Upper lobe of left lung (tissue), 6 donors: Measurements from ENCODE around the gene SEPTIN2. TPM values are rescaled to one million over a fixed set of nuclear protein-coding genes. Genes with fewer than 3 reads are reported as not detected.

ENCODE experiments used
- ATAC-seq, 2 donors: fragments of 200-7000 bp; cut with Tn5 transposase; one replicate each; pipeline ENCODE4 v1.9.1; 2022; ENCODE audit warnings: mild to moderate bottlenecking in 2 of 2, moderate library complexity in 2 of 2; ENCODE audit not compliant: low FRiP score in 2 of 2
- DNase-seq, 2 donors: peaks; one replicate each; pipeline ENCODE4 v3.0.0-alpha.2; 2019 to 2020
- H3K27ac ChIP-seq, 4 donors: fragments of 200-600 bp; sonication (generic); one replicate each; pipeline ENCODE4 v1.5.1; 2016 to 2019
- H3K27me3 ChIP-seq, 4 donors: fragments of 200-600 bp; sonication (generic); one replicate each; pipeline ENCODE4 v1.5.1; 2017 to 2019
- H3K36me3 ChIP-seq, 4 donors: fragments of 200-600 bp; sonication (generic); one replicate each; pipeline ENCODE4 v1.5.1; 2016 to 2019
- H3K4me1 ChIP-seq, 4 donors: fragments of 200-600 bp; sonication (generic); one replicate each; pipeline ENCODE4 v1.5.1; 2018 to 2019
- H3K4me3 ChIP-seq, 4 donors: fragments of 200-600 bp; sonication (generic); one replicate each; pipeline ENCODE4 v1.5.1; 2017 to 2019; ENCODE audit warnings: mild to moderate bottlenecking in 2 of 4, moderate library complexity in 1 of 4
- H3K9me3 ChIP-seq, 4 donors: fragments of 200-600 bp; sonication (generic); one replicate each; pipeline ENCODE4 v1.5.1; 2018 to 2019
- CTCF ChIP-seq, 6 experiments: fragments of 450-650 bp in 4 of 6; fragments of 200-600 bp in 2 of 6; sonication (generic) in 2 of 6; IDR thresholded peaks; one replicate each; pipeline ENCODE4 v1.5.1; 2016 to 2019; ENCODE audit warnings: antibody characterized with exemption in 6 of 6
- EP300 ChIP-seq, 4 donors: sonication (generic); formaldehyde crosslinking; IDR thresholded peaks; one replicate each; pipeline ENCODE4 v1.5.1; 2017; ENCODE audit warnings: antibody characterized with exemption in 4 of 4, control low read depth in 2 of 4
- POLR2A ChIP-seq, 4 donors: fragments of 450-650 bp; IDR thresholded peaks; one replicate each; pipeline ENCODE4 v1.5.1; 2016 to 2017; ENCODE audit warnings: antibody characterized with exemption in 4 of 4, mild to moderate bottlenecking in 2 of 4
- POLR2AphosphoS5 ChIP-seq, 2 donors: sonication (generic); formaldehyde crosslinking; IDR thresholded peaks; one replicate each; pipeline ENCODE4 v1.5.1; 2017; ENCODE audit warnings: antibody characterized with exemption in 2 of 2
- WGBS, 2 donors: methylation state at CpG; one replicate each; pipeline ENCODE4 v1.1.5; 2017 to 2018; 5-methylcytosine and 5-hydroxymethylcytosine counted together
- total RNA-seq, 6 donors: library from RNA; depleted of rRNA in 4 of 6; stranded (reverse); fragments of >200 nt in 4 of 6; gene quantifications; one replicate each; pipeline versions ENCODE4 v1.1.0 to v1.2.1, GENCODE V29; 2016 to 2021
- donor health status: DM: no; HTN: no; CAD: no; lungs with moderate emphysema.
- donor health status: DM: no; HTN: yes; CAD: no; lungs with severe emphysema.

Gene SEPTIN2
- total RNA-seq, 6 donors from 2014 or later: 213 to 322 (median 252) TPM

DNA sequence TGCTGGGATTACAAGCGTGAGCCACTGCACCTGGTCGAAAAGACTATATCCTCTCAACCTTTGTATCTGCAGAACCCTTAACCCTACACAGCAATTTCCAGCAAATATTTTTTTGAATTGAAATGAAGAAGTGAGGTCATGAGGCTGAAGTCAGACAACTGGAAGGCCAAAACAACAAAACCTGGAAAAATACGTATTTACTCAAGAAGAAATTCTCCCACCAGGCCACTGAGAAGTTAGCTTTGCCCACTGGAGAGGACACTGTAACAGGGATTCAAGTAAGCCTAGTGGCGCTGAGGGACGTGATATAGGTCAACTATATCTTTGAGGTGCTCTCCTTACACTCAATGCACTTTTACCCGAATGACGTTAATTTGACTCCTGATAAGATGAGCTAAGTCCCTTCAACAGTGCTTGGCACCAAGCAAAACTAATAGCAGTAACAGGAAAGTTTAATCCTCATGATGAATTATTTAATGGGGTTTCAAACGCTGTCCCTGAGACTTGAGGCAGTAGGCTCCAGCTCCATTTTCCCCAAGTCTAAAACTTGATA is 2.1 kb upstream of the SEPTIN2 start:
- ATAC-seq: no peak
- H3K27ac ChIP-seq: peak overlapping the region in 2 of 4 donors; percentile 99 to 100

GRCh38 chr2:241314226-241315092 is 1.3 kb upstream of the SEPTIN2 start:
- DNase-seq: no peak
- no peak for ATAC-seq
- peak overlapping the region; percentile 99 to 100 (median 100) for H3K27ac ChIP-seq
- peaks cover 40 to 56% (median 45%) of the 10 kb centered on the region in 4 donors for H3K4me1 ChIP-seq
- H3K9me3 ChIP-seq: no peaks in the 10 kb centered on the region
- no peak for TF ChIP-seq EP300 (IDR thresholded peaks at IDR 0.05)
- TF ChIP-seq POLR2AphosphoS5 (IDR thresholded peaks at IDR 0.05): no peak
- TF ChIP-seq POLR2A (IDR thresholded peaks at IDR 0.05): no peak
- no peak for TF ChIP-seq CTCF (IDR thresholded peaks at IDR 0.05)
- H3K27me3 ChIP-seq: no peaks in the 10 kb centered on the region
- peak overlapping the region; percentile 76 to 90 (median 88) for H3K4me3 ChIP-seq
- 4 to 5% methylated on average over 27 to 30 of the region's 38 CpGs for WGBS, 2 donors
- peaks cover 0 to 2% (median 0%) of the 10 kb centered on the region in 4 donors for H3K36me3 ChIP-seq

More for the DNA sequence above, 2.1 kb upstream of the SEPTIN2 start:
- Histone ChIP-seq H3K4me1 (peaks cover 36 to 53% (median 42%) of the 10 kb centered on the region in 4 donors), H3K36me3 (no peaks in the 10 kb centered on the region), H3K27me3 (no peaks in the 10 kb centered on the region), H3K4me3 (no peak overlapping the region), H3K9me3 (no peaks in the 10 kb centered on the region)
- TF ChIP-seq POLR2A (IDR thresholded peaks at IDR 0.05) (no peak), POLR2AphosphoS5 (IDR thresholded peaks at IDR 0.05) (no peak), CTCF (IDR thresholded peaks at IDR 0.05) (no peak)
- 92 to 93% methylated on average over 8 of the region's 8 CpGs for WGBS, 2 donors
- no peak for DNase-seq

- Histone ChIP-seq H3K27me3 (no peaks in the 10 kb centered on the region), H3K4me1 (peaks cover 45 to 56% (median 45%) of the 10 kb centered on the region in 4 donors), H3K4me3 (peak within 1 kb of the TSS; percentile 76 to 96 (median 88)), H3K36me3 (peaks cover 0 to 5% (median 0%) of the 10 kb centered on the region in 4 donors), H3K9me3 (no peaks in the 10 kb centered on the region), H3K27ac (peak within 1 kb of the TSS; percentile 99 to 100 (median 100))
- ATAC-seq (peak; percentile 95 to 99), DNase-seq (peak; percentile 99 to 100)
- WGBS, 2 donors: 1 to 2% methylated on average over 30 to 46 of the region's 73 CpGs
- TF ChIP-seq POLR2A (IDR thresholded peaks at IDR 0.05) (peak; percentile 51 to 94 (median 76)), EP300 (IDR thresholded peaks at IDR 0.05) (peak in 1 of 4 donors; percentile 62), CTCF (IDR thresholded peaks at IDR 0.05) (peak in 5 of 6 experiments; percentile 4 to 44 (median 30)), POLR2AphosphoS5 (IDR thresholded peaks at IDR 0.05) (peak; percentile 72 to 92)
Observed at GRCh38 chr2:241315093-241315878, 439 bp upstream of the SEPTIN2 start, which contains the start of gene HDLBP. TSS of gene HDLBP (minus strand) at chr2:241315672. CDS start at chr2:241266869, 48,803 bp downstream.

DNA sequence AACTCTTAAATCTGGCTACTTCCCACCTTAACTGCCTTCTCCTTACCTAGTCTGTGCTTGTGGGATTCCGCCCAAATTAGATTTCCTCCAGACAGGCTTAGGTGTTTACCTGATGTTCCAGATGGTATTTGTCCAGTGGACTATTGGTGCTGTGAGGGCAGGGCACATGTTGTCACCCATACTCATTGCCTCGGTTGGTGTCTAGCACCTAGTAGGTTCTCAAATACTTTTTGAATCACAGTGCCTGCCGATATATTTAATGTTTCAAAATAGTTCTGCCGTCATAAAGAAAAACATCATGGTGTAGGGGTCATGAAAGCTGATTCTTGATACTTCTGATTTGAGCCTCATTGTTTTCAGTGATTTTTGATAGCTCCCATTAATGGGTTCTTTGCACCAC is 1.1 kb downstream of the SEPTIN2 start:
- Histone ChIP-seq H3K9me3 (no peaks in the 10 kb centered on the region), H3K36me3 (peaks cover 0 to 5% (median 0%) of the 10 kb centered on the region in 4 donors), H3K27ac (peak overlapping the region; percentile 99 to 100 (median 100)), H3K27me3 (no peaks in the 10 kb centered on the region), H3K4me1 (peaks cover 59 to 71% (median 61%) of the 10 kb centered on the region in 4 donors), H3K4me3 (peak overlapping the region; percentile 76 to 96 (median 88))
- WGBS, 2 donors: 8 to 20% methylated on average over 4 of the region's 4 CpGs
- TF ChIP-seq EP300 (IDR thresholded peaks at IDR 0.05): no peak
- no peak for TF ChIP-seq CTCF (IDR thresholded peaks at IDR 0.05)
- TF ChIP-seq POLR2A (IDR thresholded peaks at IDR 0.05): no peak
- no peak for DNase-seq
- no peak for ATAC-seq
